GM21526 (cell line): ENCODE measurements around the gene JMJD6.
"Not testable (repeated sequence)": the region's sequence is repeated elsewhere in the genome, so short reads cannot be mapped to it uniquely, and the experiment has no call there.

ENCODE experiments used
- ATAC-seq: cut with Tn5 transposase; IDR thresholded peaks from one replicate; pipeline ENCODE4 v1.9.1; 2021; ENCODE audit warnings: moderate library complexity; ENCODE audit not compliant: unreplicated experiment, low FRiP score

Gene JMJD6

GRCh38 chr17:76726231-76726775 is at the start of gene JMJD6:
Gene JMJD6 (minus strand): TSS chr17:76726606. CDS start chr17:76726475, 131 bp downstream.
- peak; percentile 57 for ATAC-seq

GRCh38 chr17:76775021-76775600 is 48.7 kb upstream of the JMJD6 start:
- no peak for ATAC-seq

GRCh38 chr17:76772842-76773525 is 46.6 kb upstream of the JMJD6 start:
- no peak for ATAC-seq

GRCh38 chr17:76758570-76758969 is 32.2 kb upstream of the JMJD6 start:
- no peak for ATAC-seq

- no peak for ATAC-seq
These were observed 30.9 kb upstream of the JMJD6 start for GRCh38 chr17:76757256-76757655.

GRCh38 chr17:76755285-76755684 is 28.9 kb upstream of the JMJD6 start:
- no peak for ATAC-seq

- no peak for ATAC-seq
These were observed 26.9 kb upstream of the JMJD6 start for GRCh38 chr17:76753061-76753961.

GRCh38 chr17:76752006-76752405 is 25.6 kb upstream of the JMJD6 start:
- no peak for ATAC-seq

GRCh38 chr17:76751416-76751993 is 25.1 kb upstream of the JMJD6 start:
- no peak for ATAC-seq

- ATAC-seq = no peak
These were observed 22.3 kb upstream of the JMJD6 start for GRCh38 chr17:76748657-76749056.

- ATAC-seq = no peak
These were observed 21.4 kb upstream of the JMJD6 start for GRCh38 chr17:76747716-76748363.

- ATAC-seq = not testable (repeated sequence)
These were observed 19.4 kb upstream of the JMJD6 start for GRCh38 chr17:76745785-76746184.

GRCh38 chr17:76744747-76745146 is 18.3 kb upstream of the JMJD6 start:
- ATAC-seq = no peak

GRCh38 chr17:76742958-76743357 is 16.6 kb upstream of the JMJD6 start:
- no peak for ATAC-seq

- ATAC-seq = no peak
These were observed 14.1 kb upstream of the JMJD6 start for GRCh38 chr17:76740329-76741118.

- not testable (repeated sequence) for ATAC-seq
These were observed 13.2 kb upstream of the JMJD6 start for GRCh38 chr17:76739568-76740115.

GRCh38 chr17:76738468-76738850 is 12.1 kb upstream of the JMJD6 start:
- ATAC-seq = no peak

GRCh38 chr17:76737676-76738467 is 11.5 kb upstream of the JMJD6 start, which contains the start of gene MFSD11:
Gene MFSD11 (plus strand): TSS chr17:76738119. CDS start chr17:76738353, 234 bp downstream.
- peak; percentile 56 for ATAC-seq
